ENCODE results near the gene PRKCB. TPM values are rescaled to one million over a fixed set of nuclear protein-coding genes. Genes with fewer than 3 reads are reported as not detected.

The PRKCB gene
- polyA plus RNA-seq, 1 donor (not counting 4 experiments of a cell fraction or from before 2014, with no cell fraction given): 0.18 TPM

- Histone ChIP-seq H3K79me2 (ENCODE audit: control insufficient read depth, insufficient read depth, low read length) (no peaks in the 10 kb centered on the region), H3K27me3 (ENCODE audit: control insufficient read depth, extremely low read depth, insufficient read depth, low read length) (no peaks in the 10 kb centered on the region), H3K4me2 (ENCODE audit: control insufficient read depth, extremely low read depth, insufficient read depth, low read depth, low read length) (no peak overlapping the region), H3K36me3 (ENCODE audit: control insufficient read depth in 2 of 2, extremely low read depth in 1 of 2, insufficient read depth in 2 of 2, low read length in 2 of 2) (no peaks in the 10 kb centered on the region), H3K9me3 (ENCODE audit: control insufficient read depth, low read depth, low read length) (no peaks in the 10 kb centered on the region), H3K4me3 (ENCODE audit: control insufficient read depth in 2 of 3, extremely low read depth in 1 of 3, insufficient read depth in 2 of 3, low read depth in 1 of 3, low read length in 3 of 3) (no peak overlapping the region), H3K27ac (ENCODE audit: control insufficient read depth, insufficient read depth, low read length) (no peak overlapping the region), H3K9ac (ENCODE audit: control insufficient read depth, extremely low read depth, insufficient read depth, low read length) (no peak overlapping the region), H3K4me1 (ENCODE audit: control insufficient read depth, extremely low read depth, insufficient read depth, low read length) (no peaks in the 10 kb centered on the region), H4K20me1 (ENCODE audit: control insufficient read depth, extremely low read depth, insufficient read depth, low read length) (no peaks in the 10 kb centered on the region), H3K9me1 (ENCODE audit: control insufficient read depth, extremely low read depth, insufficient read depth, low read length) (no peaks in the 10 kb centered on the region), H2AFZ (ENCODE audit: control insufficient read depth, low read length) (no peak overlapping the region)
- no peak for DNase-seq (ENCODE audit: low read depth, low spot score)
- FAIRE-seq: no peak
- TF ChIP-seq EZH2 (IDR thresholded peaks at IDR 0.05; ENCODE audit: low read length): no peak
- TF ChIP-seq CTCF (optimal IDR thresholded peaks at IDR 0.05 in 1 of 3, IDR thresholded peaks at IDR 0.05 in 1 of 3, conservative IDR thresholded peaks at IDR 0.05 in 1 of 3; ENCODE audit: extremely low read depth in 1 of 3, insufficient read depth in 2 of 3, low read length in 3 of 3): no peak
- dilution Hi-C loops (cut with MboI; ENCODE audit: extremely low pct_ligation_motif_present, low sequenced_read_pairs): no loop called here
Observed at GRCh38 chr16:23796941-23797340, 38.8 kb upstream of the PRKCB start.

- H3K27me3 ChIP-seq (ENCODE audit: control insufficient read depth, extremely low read depth, insufficient read depth, low read length): no peaks in the 10 kb centered on the region
- H3K79me2 ChIP-seq (ENCODE audit: control insufficient read depth, insufficient read depth, low read length): no peaks in the 10 kb centered on the region
- no peaks in the 10 kb centered on the region for H3K4me1 ChIP-seq (ENCODE audit: control insufficient read depth, extremely low read depth, insufficient read depth, low read length)
- no peak overlapping the region for H3K4me2 ChIP-seq (ENCODE audit: control insufficient read depth, extremely low read depth, insufficient read depth, low read depth, low read length)
- H3K27ac ChIP-seq (ENCODE audit: control insufficient read depth, insufficient read depth, low read length): no peak overlapping the region
- peak; percentile 82 for FAIRE-seq
- H3K9ac ChIP-seq (ENCODE audit: control insufficient read depth, extremely low read depth, insufficient read depth, low read length): no peak overlapping the region
- H3K9me3 ChIP-seq (ENCODE audit: control insufficient read depth, low read depth, low read length): no peaks in the 10 kb centered on the region
- no peaks in the 10 kb centered on the region for H3K9me1 ChIP-seq (ENCODE audit: control insufficient read depth, extremely low read depth, insufficient read depth, low read length)
- TF ChIP-seq CTCF (optimal IDR thresholded peaks at IDR 0.05 in 1 of 3, IDR thresholded peaks at IDR 0.05 in 1 of 3, conservative IDR thresholded peaks at IDR 0.05 in 1 of 3; ENCODE audit: extremely low read depth in 1 of 3, insufficient read depth in 2 of 3, low read length in 3 of 3): peak; percentile 76 to 80 (median 79)
- TF ChIP-seq EZH2 (IDR thresholded peaks at IDR 0.05; ENCODE audit: low read length): no peak
- H4K20me1 ChIP-seq (ENCODE audit: control insufficient read depth, extremely low read depth, insufficient read depth, low read length): no peaks in the 10 kb centered on the region
- no peak overlapping the region for H2AFZ ChIP-seq (ENCODE audit: control insufficient read depth, low read length)
- no peak for DNase-seq (ENCODE audit: low read depth, low spot score)
- dilution Hi-C loops (cut with MboI; ENCODE audit: extremely low pct_ligation_motif_present, low sequenced_read_pairs): no loop called here
- no peaks in the 10 kb centered on the region for H3K36me3 ChIP-seq (ENCODE audit: control insufficient read depth in 2 of 2, extremely low read depth in 1 of 2, insufficient read depth in 2 of 2, low read length in 2 of 2)
- no peak overlapping the region for H3K4me3 ChIP-seq (ENCODE audit: control insufficient read depth in 2 of 3, extremely low read depth in 1 of 3, insufficient read depth in 2 of 3, low read depth in 1 of 3, low read length in 3 of 3)
Observed at GRCh38 chr16:23801378-23801777, 34.4 kb upstream of the PRKCB start.

All from keratinocyte (primary cell).